ENCODE results near the gene ELL3.
"Not testable (repeated sequence)": the region's sequence is repeated elsewhere in the genome, so short reads cannot be mapped to it uniquely, and the experiment has no call there.

Gene ELL3

DNA sequence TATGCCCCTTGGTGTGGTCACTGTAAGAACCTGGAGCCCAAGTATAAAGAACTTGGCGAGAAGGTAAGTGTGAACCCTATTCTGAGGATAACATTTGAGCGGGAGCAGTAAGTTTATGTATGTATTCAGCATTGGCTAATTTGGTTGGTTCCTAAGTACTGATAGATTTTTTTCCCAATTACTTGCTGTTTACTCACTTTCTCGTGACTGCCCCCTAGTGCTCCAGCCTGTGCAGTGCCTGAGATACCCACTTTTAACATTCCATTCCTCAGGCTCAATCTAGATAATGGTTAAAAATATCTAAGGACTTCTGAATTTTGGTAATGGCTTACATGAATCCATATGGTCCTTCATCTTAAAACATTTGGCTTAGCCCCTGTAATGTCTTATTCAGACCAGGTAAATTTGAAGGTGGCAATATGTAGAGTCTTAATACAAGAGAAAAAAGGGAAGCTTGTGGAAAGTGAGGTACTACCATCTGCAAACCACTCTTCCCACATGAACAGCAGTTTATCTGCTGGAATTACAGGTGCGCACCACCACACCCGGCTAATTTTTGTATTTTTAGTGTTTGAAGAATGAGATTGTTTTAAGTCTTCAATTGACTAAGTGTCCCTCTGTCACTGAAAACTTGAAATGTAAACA is 7.1 kb downstream of the ELL3 start:
- DNase-seq (ENCODE audit: insufficient read length, low spot score) (no peak), FAIRE-seq (peak; percentile 74)
- TF ChIP-seq, protein P1, sequence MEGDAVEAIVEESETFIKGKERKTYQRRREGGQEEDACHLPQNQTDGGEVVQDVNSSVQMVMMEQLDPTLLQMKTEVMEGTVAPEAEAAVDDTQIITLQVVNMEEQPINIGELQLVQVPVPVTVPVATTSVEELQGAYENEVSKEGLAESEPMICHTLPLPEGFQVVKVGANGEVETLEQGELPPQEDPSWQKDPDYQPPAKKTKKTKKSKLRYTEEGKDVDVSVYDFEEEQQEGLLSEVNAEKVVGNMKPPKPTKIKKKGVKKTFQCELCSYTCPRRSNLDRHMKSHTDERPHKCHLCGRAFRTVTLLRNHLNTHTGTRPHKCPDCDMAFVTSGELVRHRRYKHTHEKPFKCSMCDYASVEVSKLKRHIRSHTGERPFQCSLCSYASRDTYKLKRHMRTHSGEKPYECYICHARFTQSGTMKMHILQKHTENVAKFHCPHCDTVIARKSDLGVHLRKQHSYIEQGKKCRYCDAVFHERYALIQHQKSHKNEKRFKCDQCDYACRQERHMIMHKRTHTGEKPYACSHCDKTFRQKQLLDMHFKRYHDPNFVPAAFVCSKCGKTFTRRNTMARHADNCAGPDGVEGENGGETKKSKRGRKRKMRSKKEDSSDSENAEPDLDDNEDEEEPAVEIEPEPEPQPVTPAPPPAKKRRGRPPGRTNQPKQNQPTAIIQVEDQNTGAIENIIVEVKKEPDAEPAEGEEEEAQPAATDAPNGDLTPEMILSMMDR (IDR thresholded peaks at IDR 0.05; ENCODE audit: insufficient read depth, missing control alignments) = peak; percentile 88

DNA sequence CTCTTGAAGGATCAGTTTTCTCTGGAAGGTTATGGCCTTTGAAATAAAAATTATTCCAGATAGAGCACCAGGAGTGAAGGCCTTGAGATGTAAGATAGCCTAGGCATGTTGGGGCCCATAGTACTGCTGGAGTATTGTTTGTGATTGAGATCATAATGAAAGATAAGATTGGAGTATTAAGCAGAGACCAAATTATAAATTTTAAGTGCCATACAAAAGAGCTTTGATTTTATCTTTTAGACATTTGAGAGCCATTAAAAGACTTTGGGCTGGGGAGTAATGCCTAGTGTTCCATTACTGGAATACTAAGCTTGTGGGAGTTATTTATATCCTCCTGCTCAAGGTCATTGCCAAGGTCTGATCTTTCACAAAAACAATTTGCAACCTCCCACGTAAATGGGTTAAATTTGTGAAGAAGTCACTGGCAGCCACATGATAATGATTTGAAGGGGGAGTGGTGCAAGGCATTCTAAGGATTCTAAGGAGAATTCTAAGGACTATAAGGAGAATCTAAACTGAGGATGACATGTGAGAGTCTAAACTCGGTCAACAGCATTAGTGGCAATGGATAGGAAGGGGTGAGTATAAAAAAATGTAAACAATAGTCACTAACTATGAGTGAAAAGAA is 12.8 kb downstream of the ELL3 start:
- TF ChIP-seq, protein P1 (IDR thresholded peaks at IDR 0.05; ENCODE audit: insufficient read depth, missing control alignments) = no peak
- FAIRE-seq = no peak
- DNase-seq (ENCODE audit: insufficient read length, low spot score) = no peak

DNA sequence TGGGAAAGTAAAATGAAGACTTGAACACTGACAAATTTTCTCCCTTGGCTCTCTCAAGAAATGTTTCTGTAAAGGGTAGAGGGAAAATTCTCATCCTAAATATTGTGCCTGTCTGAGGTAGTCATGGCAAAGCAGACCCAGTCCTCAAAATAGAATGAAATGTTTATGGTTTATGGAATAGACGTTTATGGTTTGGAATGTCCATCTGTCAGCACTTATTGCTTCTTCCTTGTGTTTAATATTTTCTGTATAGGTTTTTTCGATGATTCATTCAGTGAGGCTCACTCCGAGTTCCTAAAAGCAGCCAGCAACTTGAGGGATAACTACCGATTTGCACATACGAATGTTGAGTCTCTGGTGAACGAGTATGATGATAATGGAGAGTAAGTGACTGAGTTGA is 13.9 kb downstream of the ELL3 start:
- FAIRE-seq = no peak
- TF ChIP-seq, protein P1 (IDR thresholded peaks at IDR 0.05; ENCODE audit: insufficient read depth, missing control alignments) = no peak
- DNase-seq (ENCODE audit: insufficient read length, low spot score) = no peak

DNA sequence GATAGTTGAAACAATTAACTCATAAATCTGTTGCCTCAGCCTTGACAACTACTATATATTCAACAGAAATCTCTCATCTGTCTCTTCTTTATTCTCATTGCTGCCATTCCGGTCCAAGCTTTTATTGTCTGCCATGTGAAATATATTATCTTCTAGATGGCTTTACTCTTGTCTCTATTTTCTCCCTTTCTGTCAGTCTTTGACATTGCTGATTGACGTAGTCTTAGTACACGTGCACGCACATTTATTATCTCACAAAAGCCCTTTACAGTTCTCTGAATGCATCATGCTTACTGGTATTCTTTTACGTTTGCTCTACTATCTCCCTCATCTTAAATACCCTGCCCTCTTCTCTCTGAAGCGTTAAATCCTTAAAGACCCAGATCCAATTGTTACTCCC is 24.9 kb downstream of the ELL3 start:
- FAIRE-seq (no peak), DNase-seq (ENCODE audit: insufficient read length, low spot score) (no peak)
- TF ChIP-seq, protein P1 (IDR thresholded peaks at IDR 0.05; ENCODE audit: insufficient read depth, missing control alignments) = no peak

DNA sequence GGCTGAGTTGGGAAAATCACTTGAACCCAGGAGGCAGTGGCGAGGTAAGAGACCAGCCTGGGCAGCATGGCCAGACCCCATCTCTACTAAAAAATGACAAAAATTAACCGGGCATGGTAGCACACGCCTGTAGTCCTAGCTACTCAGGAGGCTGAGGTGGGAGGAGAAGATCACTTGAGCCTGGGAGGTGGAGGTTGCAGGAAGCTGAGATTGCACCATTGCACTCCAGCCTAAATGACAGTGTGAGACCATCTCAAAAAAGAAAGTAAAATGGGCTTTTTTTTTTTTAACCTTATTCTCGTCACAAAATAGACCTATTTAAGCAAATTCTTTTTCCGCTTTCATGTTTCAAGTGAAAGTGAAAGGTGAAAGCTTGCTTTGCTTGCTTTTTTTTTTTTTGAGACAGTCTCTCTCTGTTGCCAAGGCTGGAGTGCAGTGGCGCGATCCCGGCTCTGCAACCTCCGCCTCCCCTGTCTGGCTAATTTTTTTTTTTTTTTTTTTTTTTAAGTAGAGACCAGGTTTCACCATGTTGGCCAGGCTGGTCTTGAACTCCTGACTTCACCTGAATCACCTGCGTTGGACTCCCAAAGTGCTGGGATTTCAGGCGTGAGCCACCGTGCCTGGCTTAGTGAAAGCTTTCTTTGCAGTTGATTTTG is 26.9 kb downstream of the ELL3 start:
- DNase-seq (ENCODE audit: insufficient read length, low spot score) (no peak), FAIRE-seq (no peak)
- TF ChIP-seq, protein P1 (IDR thresholded peaks at IDR 0.05; ENCODE audit: insufficient read depth, missing control alignments) = no peak

DNA sequence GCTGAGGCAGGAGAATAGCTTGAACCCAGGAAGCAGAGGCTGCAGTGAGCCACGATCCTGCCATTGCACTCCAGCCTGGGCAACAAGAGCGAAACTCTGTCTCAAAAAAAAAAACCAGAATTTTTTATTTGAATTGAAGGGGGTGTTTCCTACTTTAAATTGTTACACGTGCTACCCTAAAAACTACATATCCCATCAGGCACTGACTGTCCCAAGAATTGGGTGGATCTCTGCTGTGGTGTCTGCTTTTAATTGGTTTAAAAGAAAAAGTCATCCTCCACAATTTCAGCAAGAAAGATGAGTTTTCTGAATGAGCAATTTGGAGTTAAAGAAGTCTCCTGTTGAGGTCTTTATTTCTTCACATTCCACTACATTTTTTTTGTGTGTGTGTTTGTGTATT is 28.4 kb downstream of the ELL3 start:
- FAIRE-seq = no peak
- no peak for DNase-seq (ENCODE audit: insufficient read length, low spot score)
- TF ChIP-seq, protein P1 (IDR thresholded peaks at IDR 0.05; ENCODE audit: insufficient read depth, missing control alignments) = no peak

DNA sequence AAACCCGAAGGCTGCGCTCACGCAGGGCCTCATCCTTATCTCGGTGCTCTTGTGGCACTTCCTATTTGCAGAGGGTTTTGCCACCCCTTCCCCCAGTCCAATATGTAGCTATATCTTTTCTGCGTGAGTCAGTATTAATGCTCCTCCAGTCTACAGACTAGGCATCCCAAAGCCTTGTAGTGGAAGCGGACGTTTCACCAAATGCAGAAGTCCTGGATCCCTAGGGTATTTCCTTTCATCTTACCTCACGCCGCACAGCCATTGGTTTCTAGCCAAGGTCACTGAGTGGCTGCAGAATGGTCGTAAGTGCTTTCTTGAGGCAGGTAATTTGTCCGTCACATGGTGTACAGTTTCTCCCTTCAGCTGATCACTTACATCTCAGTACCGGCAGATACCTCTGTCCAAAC is 29.9 kb downstream of the ELL3 start:
- DNase-seq (ENCODE audit: insufficient read length, low spot score); FAIRE-seq: not testable (repeated sequence)

DNA sequence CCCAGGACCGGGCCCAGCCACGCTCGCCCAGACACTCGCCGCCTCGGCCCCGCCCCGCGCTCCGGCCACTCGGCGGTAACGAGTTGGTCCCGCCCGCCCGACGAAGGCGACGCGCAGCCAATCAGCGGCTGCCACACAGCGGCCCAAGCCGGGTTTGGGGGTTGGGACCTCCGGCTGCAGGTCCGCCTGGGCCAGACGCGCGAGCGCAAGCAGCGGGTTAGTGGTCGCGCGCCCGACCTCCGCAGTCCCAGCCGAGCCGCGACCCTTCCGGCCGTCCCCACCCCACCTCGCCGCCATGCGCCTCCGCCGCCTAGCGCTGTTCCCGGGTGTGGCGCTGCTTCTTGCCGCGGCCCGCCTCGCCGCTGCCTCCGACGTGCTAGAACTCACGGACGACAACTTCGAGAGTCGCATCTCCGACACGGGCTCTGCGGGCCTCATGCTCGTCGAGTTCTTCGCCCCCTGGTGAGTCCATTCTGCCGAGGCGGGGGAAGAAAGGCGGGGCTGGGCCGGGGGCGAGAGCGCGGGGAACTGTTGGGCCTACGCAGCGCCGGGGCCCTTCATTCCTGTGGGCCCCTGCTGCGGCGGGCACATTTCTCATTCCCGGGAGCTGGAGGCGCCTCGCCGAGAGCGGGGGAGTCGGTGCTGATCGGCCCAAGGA is 30.4 kb downstream of the ELL3 start, which contains the start of gene PDIA3:
Gene PDIA3, plus strand, starts transcription at position 194 of the 658 bp plus-strand sequence. Its CDS starts 102 bp downstream, at position 296.
- FAIRE-seq = not testable (repeated sequence)
- peak; percentile 84 for DNase-seq (ENCODE audit: insufficient read length, low spot score)

Measured in D721Med (cell line).